ENCODE results near the gene SESN1.

Gene SESN1

DNA sequence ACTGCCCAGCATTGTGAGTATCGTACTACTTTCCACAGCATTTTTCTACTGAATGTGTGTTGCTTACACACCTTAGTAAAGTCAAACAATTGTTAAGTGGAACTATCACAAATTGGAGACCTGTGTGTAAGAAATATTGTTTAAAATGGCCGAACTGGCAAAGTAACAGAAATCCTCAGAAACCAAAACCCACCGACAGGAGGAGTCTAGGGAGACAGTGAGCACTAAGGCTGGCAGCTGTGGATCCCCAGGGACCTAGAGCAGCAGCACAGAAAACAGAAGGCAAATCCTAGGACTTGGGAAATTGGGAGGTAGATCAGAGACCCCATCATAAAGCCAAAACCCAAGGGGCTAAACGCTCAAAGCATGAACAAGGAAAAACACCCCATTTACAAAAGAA is 69.9 kb downstream of the SESN1 start:
- FAIRE-seq: no peak

DNA sequence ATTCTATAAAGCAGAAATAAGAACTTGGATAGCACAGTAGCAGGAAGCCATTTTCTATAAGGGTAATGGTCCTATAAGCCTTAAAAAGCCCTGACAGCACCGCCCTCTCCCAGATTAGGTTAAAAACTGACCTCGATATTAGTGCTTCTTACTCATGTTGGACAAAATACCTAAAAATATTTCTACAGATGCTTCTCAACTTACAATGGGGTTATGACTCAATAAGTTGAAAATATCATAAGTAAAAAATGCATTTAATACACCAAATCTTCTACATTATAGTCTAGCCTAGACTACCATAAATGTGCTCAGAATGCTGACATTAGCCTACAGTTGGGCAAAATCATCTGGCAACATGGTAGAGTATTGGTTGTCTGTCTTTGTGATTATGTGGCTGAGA is 70.3 kb downstream of the SESN1 start:
- FAIRE-seq: no peak

DNA sequence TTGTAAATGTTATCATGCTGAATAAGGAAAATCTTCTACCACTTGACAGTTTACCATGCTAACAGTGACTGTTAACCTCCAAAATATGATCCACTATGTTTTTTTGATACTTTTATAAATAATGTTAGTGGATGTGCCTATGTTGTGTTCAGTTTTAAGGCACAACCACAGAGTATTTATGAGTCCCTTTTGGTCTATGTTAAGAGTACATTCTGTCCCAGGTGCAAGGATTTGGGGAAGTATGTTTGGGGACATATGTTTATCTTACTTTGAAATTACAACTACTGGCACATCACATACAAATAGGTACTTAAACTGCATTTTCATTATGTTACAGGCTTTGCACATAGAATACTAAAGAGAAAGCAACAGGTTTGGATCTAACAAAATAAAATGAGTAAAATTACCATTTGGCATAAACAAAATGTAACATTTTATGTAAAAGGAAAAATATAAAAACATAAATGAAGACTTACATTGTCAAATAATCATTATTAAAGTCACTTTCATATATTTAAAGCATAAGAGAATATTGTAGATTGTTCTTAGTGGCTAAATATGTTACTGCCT is 71.2 kb downstream of the SESN1 start:
- FAIRE-seq: peak; percentile 31

DNA sequence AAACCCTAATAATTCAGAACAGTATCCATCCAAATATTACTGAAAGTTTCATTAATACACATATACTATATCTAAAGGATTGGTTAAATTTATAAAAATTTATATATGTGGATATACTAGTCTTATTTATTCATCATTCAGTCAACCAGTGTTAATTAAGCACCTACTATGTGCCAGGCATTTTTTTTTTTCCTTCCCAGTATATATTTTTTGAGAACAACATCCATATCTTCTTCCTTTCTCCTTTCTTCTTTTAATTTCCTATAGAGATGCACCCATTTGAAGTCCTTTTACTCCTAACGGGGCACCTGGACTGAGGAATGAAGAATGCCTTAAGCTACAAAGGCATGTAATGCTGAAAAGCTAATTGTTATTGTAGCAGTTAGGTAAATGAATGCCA is 72.8 kb downstream of the SESN1 start:
- FAIRE-seq: no peak

DNA sequence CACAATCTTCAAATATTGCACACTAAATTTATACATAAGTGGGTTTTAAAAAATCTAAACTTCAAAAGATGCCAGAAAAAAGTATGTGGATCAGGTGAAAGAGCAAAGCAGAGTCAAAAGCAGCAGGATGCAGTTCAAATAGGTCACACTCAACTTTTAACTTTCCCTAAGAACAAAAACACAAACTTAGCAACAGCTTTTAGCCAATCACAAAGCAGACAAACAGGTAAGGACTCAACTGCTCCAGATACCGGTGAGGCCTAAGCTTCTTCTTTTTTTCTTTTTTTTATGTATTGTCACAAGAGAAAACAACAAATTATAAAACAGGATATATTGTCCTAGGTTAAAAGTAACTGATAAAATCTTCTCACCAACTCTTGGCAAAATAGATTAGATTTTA is 74.7 kb downstream of the SESN1 start:
- FAIRE-seq: no peak

DNA sequence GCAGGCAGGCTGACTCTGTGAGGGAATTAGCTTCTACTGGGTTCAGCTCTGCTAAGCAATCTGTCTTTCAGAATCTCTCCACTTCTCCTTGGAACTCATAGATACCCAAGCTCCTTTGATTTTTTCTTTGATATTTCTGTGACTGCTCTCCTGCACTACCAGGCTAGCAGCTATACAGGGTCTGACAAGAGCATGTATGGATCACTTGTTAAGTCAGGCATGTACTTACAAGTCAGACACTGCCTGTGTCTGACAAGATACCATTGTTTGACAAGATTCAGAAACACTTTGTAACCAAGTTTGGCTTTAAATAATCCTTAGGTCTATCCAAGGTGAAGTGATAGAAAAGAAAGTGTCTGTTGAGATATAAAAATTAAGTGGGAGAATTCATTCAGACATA is 79.5 kb downstream of the SESN1 start:
- FAIRE-seq: no peak

DNA sequence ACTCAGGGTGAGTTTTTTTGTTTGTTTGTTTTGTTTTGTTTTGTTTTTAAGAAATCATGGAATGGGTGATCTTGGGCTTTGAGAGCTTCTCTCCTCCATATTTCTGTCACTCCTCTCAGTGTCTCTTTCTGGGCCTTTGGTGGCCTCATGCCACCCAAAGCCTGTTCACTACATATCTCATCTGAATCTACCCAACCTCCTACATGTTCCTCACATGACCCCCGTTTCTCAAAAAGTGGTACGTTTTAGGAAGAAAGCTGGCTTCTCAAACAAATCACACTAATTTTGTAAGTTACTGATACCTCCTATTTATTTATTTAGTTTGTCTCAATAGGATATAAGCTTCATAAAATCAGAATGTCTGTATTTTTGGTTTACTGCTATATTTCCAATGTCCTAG is 80.0 kb downstream of the SESN1 start:
- no peak for FAIRE-seq

DNA sequence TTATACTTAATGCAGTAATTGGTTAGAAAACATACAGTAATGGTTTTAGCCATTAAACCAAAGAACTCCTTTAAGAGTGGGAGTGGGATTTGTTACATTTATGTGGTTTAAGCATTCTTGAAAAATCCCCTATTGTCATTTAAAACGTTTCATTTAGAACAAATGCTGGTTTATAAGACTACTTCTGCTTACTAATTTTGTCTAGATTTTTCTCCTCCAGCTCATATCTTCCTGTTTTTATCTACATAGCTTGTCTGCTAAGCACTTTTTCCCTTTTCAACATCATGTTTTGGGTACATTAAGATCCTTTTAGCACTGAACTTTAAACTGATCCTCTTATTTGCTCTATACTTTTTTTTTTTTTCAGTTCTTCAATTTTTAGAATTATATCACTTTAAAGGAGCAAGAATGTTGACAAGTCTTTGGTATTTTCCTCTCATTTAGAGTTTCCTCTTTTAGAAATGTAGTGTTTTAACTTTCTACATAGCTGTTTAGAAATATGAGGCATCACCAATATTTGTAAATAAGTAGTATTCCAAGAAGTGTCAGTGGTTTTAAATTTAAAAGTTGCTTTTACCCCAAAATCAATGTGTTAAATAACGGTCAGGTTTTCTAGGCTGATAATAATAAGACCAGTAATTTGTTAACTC is 80.9 kb downstream of the SESN1 start:
- FAIRE-seq: peak; percentile 27

DNA sequence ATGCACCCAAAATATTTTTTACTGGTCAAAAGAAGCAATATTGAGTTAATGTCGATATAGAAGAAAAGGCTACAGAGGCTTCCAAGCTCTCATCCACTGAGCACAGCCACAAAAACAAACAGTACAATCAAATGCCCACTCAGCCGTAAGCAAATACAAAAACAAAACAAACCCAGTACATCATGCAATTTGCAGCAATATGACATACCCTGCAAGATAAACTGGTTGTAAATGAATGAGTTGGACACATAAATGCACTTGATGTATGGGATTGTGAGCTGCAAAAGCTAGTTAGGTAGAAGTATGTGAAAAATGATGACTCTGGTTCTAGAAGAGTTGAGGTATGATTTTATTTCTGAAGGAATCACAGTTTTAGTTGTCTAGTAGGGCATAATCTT is 83.9 kb downstream of the SESN1 start:
- no peak for FAIRE-seq

DNA sequence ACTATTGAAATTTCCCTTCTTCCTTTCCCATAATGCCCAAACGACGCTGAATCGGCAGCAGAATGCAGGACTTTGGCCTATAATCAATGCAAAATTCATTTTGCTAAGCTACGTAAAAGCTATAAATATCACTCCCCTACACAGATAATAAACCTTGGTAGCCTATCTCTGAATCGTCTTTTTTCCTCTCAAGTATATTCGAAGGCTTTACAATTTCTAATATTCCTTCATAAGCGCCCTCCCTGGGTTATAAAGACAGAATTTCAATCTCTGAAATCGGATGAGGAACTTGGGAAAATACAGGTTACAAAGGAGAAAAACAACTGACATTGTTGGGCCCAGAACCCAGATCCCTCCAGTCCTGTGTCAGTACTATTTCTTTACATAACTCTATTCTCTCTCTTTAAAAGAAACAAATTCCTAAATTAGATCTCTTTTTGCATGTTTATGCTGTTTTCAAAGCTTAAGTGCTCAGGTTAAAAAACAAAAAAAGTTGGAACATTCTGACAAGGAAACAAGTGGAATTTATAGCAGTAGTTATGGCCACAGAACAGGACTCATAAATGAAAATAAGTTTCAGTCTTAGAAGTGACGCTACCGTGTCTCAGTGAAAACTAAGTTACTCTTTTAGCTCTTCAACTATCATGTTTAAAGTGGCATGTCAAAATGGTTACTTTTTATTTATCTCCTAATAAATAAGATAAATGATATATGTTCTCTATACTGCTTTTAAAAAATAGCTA is 84.5 kb downstream of the SESN1 start:
- no peak for FAIRE-seq

DNA sequence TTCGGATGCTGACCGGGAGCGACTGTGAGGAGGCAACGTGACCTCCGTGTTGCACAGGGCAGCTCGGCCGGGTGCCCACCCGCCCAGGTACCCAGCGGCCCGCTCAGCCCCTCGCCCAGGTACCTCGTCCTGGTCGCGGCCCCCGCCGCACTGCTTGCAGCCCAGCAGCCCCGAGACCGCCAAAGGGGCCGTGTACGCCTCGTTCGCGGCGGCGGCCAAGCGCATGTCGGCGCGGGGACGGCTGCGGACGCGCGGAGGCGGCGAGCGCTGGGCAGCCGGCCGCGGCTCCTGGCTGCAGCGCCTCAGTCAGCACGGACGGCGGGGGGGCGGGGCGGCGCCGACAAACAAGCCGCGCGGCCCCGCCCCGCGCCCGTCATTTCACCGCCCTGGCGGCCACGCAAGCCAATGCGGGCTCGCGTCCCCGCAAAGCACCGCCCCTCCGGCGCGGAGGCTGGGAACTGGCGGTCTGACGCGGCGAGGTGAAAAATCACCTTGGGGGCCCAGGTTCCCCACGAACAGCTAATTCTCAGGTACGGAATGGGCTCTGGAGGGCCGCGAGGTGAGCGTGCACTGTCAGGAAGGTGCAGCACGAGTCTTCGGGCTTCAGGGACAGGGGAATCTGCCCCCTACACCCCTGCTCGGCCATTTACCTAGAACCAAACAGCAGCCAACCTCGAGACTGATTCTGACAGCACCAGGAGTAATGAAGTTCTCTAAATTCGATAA is 85.2 kb downstream of the SESN1 start:
- FAIRE-seq: no peak

DNA sequence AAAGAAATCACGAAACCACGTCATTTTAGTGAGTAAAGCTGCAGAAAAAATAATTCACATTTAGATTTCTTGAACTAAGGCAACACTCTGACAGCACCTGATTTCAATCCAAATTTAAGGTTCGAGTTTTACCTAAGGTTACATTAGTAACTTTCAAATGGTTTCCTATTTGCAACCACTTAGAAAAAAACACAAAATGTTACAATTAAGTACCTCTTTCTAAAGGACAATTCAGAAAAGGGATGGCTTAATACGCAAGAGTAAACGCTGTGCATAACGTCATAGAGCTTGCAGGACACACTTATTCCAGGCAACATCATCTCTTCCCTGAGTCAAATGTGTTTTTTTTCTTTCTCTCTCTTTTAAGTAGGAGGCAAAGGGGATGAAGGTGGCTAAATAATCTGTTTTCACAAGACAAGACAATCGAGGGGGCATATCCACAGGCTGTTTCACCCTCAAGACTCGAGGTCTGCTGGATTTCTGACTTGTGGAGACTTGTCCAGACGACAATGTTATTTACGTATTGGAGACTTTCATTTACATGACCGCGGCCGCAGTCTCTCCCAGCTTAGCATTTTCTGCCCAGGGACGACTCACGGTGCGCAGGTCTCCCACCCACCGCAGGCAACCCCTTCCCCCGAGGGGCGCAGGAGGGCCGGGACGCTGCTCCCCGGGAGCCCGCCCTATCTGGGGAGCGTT is 86.0 kb downstream of the SESN1 start:
- FAIRE-seq: peak; percentile 80

DNA sequence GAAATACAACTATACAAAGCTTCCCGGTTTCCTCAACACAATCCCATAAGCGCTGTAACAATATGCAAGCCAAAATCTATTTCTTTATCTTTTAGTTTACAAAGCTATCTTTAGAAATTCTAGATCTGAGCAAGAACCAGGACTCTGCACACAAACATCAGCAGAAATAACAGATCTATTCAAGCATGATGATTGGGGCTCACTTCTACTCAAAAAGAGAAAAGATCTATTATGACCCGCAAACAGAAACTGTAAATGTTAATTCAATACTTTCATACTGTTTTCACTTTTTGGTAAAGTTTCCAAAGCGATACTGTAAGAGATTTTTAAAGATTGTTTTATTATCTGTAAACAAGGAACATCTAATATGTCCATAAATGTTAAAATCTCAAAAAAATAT is 86.6 kb downstream of the SESN1 start:
- FAIRE-seq: peak; percentile 27

DNA sequence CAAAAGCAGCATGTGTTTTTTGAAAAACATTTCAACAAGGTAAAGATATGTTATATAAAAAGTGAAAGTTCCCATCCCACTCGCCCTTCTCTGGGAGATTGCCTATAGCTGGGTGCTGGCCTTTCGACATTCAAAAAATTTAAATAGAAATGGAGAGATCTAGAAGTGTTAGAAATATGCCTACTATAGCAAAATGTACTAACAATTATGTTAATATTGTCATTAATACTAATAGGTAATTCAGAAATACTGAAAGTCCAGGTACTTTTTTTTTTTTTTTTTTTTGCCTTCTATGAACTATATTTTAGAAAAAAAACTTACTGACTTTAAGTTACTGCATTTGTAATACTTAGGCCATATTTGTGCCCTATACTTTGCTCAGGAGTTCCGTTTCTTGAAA is 87.1 kb downstream of the SESN1 start:
- peak; percentile 60 for FAIRE-seq

DNA sequence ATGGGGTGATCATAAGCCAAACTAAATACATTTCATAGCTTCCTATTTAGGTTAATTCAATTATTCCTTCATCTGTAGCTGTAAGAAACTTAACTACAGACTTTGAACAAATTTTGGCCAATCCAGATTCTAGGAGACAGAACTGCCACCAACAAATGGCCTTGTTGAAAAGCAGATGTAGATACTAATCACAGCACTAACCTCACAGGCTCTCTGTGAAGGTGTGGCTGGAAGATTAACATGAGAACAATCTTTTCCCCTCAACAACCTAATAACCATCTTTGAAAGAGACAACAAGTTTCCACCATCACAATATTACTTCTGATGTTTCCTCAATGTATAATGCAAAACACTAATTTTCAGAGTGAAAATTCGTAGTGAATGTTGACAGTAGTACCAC is 87.8 kb downstream of the SESN1 start:
- FAIRE-seq: no peak

DNA sequence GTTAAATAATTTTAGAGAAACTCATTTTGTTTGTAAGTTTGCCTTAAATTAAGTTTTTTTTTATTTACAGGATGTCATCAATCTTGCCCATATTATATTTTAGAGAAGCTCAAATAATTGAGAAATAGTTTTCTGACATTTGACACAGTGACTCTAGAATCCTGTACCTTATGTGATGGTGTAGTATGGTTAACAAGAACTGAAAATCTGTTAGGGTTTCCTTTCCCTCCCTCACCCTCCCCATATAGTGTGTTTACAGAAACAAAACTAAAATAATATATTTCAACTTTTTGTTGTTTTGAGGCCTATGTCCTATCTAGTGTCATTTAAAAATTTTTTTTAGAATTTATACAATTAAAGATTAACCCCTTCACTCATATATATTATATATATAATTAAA is 91.8 kb downstream of the SESN1 start:
- FAIRE-seq: no peak

DNA sequence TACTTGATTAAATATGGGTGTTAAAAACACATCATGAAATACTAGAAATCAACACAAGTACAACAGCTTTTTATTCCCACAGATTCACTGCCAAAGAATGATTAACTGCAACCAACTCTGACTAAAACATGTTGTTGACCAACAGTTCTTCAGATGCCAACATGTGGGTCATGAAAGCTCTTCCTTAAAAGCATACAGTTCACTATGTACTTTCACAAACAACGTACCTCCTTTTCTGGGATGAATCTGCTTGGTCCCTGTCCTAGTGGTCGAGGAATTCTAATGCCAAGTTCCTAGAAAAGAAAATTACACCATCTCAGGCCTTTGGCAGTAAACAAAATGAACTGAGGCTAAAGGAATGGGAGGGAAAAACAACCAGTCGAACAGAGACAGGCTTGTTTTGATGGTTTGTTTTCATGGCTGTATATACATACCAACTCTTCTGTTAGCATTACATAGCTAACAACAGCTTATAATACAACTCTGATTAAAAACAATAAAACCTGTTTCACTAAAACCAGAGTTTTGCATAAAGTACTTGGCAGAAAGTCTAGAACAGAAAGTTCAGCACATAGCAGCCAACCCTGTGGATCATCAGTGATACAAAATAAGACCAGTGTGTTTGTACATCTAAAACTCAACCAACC is 92.5 kb downstream of the SESN1 start:
- FAIRE-seq: no peak

DNA sequence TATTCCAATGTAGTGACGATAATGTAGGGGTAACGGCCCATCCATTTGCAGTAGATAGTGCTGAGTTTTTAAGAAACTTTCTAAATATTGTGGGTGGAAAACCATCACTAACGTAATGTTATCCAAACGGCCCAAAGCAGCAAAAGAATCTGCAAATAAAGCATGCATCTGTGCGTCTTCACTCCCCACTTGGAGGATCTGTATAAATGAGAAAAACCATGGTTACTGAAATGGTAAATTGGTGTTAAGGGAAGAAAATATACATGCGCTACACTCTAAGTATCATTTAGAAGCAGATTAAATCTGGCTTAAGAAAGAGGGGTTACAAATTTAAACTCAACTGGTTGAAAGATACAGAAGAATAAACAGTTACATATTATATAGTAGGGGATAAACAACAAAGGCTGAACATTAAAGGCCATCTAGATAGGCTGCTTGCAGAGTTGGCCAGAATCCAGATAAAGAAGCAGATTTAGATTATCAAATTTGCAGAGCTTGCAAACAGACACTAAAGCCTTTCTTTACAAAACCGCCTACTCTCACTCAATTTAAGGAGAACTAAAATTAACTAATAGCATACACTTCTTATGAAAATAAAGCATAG is 93.3 kb downstream of the SESN1 start:
- FAIRE-seq: no peak

DNA sequence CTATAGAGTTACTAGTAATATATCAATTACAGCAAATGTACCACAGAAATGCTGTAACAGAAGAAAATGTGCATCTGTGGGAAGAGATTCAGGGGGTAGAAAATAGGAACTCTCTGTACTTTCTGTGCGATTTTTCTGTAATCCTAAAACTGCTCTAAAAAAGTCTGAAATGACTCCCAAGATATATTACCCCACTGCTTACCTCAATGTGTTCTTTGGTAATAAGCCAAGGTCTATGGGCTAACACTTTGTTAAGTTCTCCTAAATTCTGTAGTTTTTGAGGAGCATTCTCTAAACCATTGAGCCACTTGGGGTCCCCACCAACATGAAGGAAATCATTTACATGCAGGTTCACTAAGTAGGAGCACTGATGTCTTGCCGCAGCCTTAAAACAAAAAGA is 94.4 kb downstream of the SESN1 start:
- FAIRE-seq: no peak

DNA sequence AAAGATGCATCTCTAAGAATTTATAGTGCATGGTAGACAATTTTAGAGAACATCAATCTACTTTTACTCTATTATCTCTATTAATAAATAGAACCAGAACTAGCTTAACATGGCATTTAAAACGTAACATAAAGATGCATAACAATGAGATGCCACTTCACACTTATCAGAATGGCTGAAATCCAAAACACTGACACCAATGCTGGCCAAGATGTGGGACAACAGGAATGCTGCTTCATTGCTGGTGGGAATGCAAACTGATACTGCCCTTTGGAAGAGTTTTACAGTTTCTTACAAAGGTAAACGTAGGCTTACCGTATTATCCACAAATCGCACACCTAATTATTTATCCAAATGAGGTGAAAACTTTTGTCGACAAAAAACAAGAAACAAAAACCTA is 95.2 kb downstream of the SESN1 start:
- no peak for FAIRE-seq

DNA sequence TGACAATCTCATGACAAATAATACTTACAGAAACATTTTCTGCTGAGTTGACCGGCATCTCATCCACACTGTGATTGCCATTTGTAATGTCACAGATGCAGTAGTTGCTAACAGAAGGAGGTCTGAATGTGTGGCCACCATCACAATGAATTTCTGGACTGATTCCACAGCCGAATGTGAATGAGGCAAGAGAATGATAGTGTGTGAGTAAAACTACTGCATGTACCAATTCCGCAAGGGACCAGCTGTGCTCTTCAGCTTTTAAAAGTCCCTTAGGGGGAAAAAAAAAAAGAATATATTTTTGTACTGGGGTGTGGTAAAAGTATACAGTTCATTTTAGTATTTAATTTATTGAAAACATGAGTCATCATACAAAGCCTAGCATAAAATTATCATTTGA is 96.2 kb downstream of the SESN1 start:
- FAIRE-seq: no peak

DNA sequence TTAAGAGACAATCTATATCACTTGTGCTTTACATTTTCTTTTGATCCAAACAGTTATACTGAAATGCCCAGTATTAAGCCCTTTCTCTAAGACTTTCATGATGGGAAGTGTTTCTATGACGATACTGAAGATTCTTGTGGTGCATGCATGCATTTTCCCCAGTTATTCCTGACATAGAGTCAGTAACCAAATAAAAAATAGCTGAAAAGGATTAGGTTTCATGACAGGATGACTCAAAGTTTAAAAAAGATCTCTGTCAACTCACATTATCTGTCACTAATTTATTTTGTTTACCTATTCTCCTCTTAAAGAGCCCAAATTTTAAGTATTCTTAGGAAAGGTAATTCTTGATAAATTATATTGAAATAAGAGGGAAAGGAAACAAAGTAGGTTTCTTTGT is 98.4 kb downstream of the SESN1 start:
- no peak for FAIRE-seq

Measured in G401.6 (cell line).